MM.1S (cell line): ENCODE data around the gene DGUOK.

Source experiments
- CTCF ChIP-seq: fragments of 300-600 bp; sonication (generic); IDR thresholded peaks from 2 replicates; pipeline ENCODE4 v1.5.1; 2016; ENCODE audit warnings: antibody characterized with exemption, low read length, mixed read lengths
- EZH2 ChIP-seq: fragments of 300-600 bp; sonication (generic); optimal IDR thresholded peaks from 2 replicates; pipeline ENCODE3; 2017; ENCODE audit warnings: low read depth, mild to moderate bottlenecking, antibody characterized with exemption, low read length, mixed read lengths

GRCh38 chr2:73913414-73914054, 13.1 kb upstream of the DGUOK start:
- no peak for TF ChIP-seq EZH2
- TF ChIP-seq CTCF = no peak
